Heart left ventricle (tissue), 16 donors: ENCODE measurements around the gene C1orf159. TPM values are rescaled to one million over a fixed set of nuclear protein-coding genes. Genes with fewer than 3 reads are reported as not detected.
"Not testable (repeated sequence)": the region's sequence is repeated elsewhere in the genome, so short reads cannot be mapped to it uniquely, and the experiment has no call there.

Experiments used
- ATAC-seq, 4 donors: fragments of 200-7000 bp; cut with Tn5 transposase; one replicate each; pipeline ENCODE4 v1.9.1; 2020 to 2022; ENCODE audit warnings: moderate library complexity in 4 of 4, mild to moderate bottlenecking in 3 of 4, moderate number of reproducible peaks in 1 of 4
- DNase-seq, 5 donors: peaks; one replicate each; pipeline ENCODE4 v3.0.0-alpha.2; 2020
- H3K27ac ChIP-seq, 12 donors: fragments of 200-600 bp; sonication (generic) in 4 of 12; one replicate each; pipeline versions ENCODE4 v1.5.0 to v1.8.0; 2016 to 2022; ENCODE audit warnings: mild to moderate bottlenecking in 2 of 12
- H3K27me3 ChIP-seq, 9 donors: fragments of 200-600 bp; sonication (generic) in 2 of 9; one replicate each; pipeline versions ENCODE4 v1.5.1 to v1.8.0; 2016 to 2022; ENCODE audit warnings: mild to moderate bottlenecking in 3 of 9
- H3K36me3 ChIP-seq, 9 donors: fragments of 200-600 bp; sonication (generic) in 2 of 9; one replicate each; pipeline versions ENCODE4 v1.5.0 to v1.8.0; 2018 to 2022; ENCODE audit warnings: mild to moderate bottlenecking in 2 of 9
- H3K4me1 ChIP-seq, 12 donors: fragments of 200-600 bp; sonication (generic) in 4 of 12; one replicate each; pipeline versions ENCODE4 v1.5.0 to v1.8.0; 2016 to 2022; ENCODE audit warnings: mild to moderate bottlenecking in 3 of 12
- H3K4me3 ChIP-seq, 12 donors: fragments of 200-600 bp; sonication (generic) in 4 of 12; one replicate each; pipeline versions ENCODE4 v1.5.0 to v1.8.0; 2017 to 2022; ENCODE audit warnings: mild to moderate bottlenecking in 9 of 12, moderate library complexity in 4 of 12
- H3K9me3 ChIP-seq, 12 donors: fragments of 200-600 bp; sonication (generic) in 4 of 12; one replicate each; pipeline versions ENCODE4 v1.5.0 to v1.8.0; 2016 to 2022; ENCODE audit warnings: mild to moderate bottlenecking in 1 of 12
- CTCF ChIP-seq, 12 donors: fragments of 200-600 bp; sonication (generic) in 4 of 12; IDR thresholded peaks; one replicate each; pipeline versions ENCODE4 v1.5.0 to v1.8.0; 2018 to 2022; ENCODE audit warnings: antibody characterized with exemption in 12 of 12, mild to moderate bottlenecking in 5 of 12
- POLR2A ChIP-seq, 2 donors: fragments of 450-650 bp; IDR thresholded peaks; one replicate each; pipeline ENCODE4 v1.6.1; 2017; ENCODE audit warnings: antibody characterized with exemption in 2 of 2, mild to moderate bottlenecking in 2 of 2, moderate library complexity in 2 of 2
- WGBS, 4 donors: extraction: QIAGEN DNeasy Blood & Tissue Kit in 2 of 4; methylation state at CpG; one replicate each; pipeline versions ENCODE4 v1.1.5 to v1.1.7; 2013 to 2018; 5-methylcytosine and 5-hydroxymethylcytosine counted together
- intact Hi-C, 10 donors: fragments of 100-400 bp; cut with DNase I; formaldehyde crosslinking; loops; one replicate each; pipeline versions ENCODE4 v1.11.1 to v1.14.2; 2022
- polyA plus RNA-seq, 2 donors: library from polyadenylated mRNA; stranded (reverse); fragments of 200-250 nt; gene quantifications; one replicate each; pipeline ENCODE4 v1.2.3, GENCODE V29; 2013
- total RNA-seq, 9 donors: library from RNA; depleted of rRNA in 2 of 9; stranded (reverse); fragments of >200 nt in 2 of 9; fragmentation: NEBNext Ultra II Directional in 3 of 9; extraction: Animal tissue kit (Norgen Biotek cat#: 25700) in 3 of 9; gene quantifications; one replicate each; pipeline versions ENCODE4 v1.1.0 to v1.2.4, GENCODE V29; 2016 to 2023
- donor health status: ischemic (EF 13 %, LVEDD 7.1; RV severe dilation, severe dysfunction).
- donor health status: healthy with polysubstance abuse.
- donor health status: DM: no; HTN: yes; CAD: no.
- donor health status: DM: no; HTN: no; CAD: no.
- donor health status: ischemic (EF 25% LVEDD 6.9; RV normal size, moderate dysfunction).
- donor health status: ischemic (EF 25% LVEDD 5.7; RV mildly dilated, moderate dysfunction).
- donor health status: healthy.
- donor health status: DM: yes; HTN: yes; CAD: no.
- donor health status: ischemic (EF 35%, LVEDD 5.7; RV mildly dilated, moderate dysfunction).
- donor health status: nonischemic (EF 11% LVEDD 7.7; RV severe dilation, severe dysfunction).
- donor health status: DM: yes; HTN: yes; CAD: no.
- donor health status: PGD.
- donor health status: ischemic (EF 29% LVEDD 5.4; RV normal size, mild dysfunction).
- donor health status: nonischemic (EF 23%, LVEDD 6.1; RV moderate dilation, normal function).

Gene C1orf159
- total and polyA plus RNA-seq, 11 donors, result 3.7 to 7.2 (median 4.4) TPM

DNA sequence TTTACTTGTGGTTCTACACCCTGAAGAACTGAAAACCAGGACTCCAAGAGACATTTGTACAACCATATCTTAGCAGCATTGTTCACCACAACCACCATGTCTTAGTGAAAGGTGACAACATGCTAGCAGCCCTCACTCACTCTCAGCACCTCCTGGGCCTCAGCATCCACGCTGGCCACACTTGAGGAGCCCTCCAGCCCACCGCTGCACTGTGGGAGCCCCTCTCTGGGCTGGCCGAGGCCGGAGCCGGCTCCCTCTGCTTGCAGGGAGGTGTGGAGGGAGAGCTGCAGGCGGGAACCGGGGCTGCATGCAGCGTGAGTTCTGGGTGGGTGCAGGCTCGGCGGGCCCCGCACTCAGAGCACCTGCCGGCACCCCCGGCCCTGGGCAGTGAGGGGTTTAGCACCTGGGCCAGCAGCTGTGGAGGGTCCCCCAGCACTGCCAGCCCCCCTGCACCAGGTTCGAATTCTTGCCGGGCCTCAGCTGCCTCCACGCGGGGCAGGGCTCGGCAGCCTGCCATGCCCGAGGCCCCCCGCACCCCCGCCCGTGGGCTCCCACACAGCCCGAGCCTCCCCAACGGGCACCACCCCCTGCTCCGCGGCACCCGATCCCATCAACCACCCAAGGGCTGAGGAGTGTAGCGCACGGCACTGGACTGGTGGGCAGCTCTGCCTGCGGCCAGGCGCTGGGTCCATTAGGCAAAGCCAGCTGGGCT, 9.2 kb downstream of the C1orf159 start:
- WGBS, 4 donors, result 97 to 100% (median 99%) methylated on average over 2 to 31 of the region's 31 CpGs
- TF ChIP-seq CTCF (IDR thresholded peaks at IDR 0.05), result no peak
- no peak for TF ChIP-seq POLR2A (IDR thresholded peaks at IDR 0.05)
- Histone ChIP-seq H3K27ac (no peak overlapping the region), H3K4me1 (no peaks in the 10 kb centered on the region), H3K4me3 (no peak overlapping the region), H3K27me3 (no peaks in the 10 kb centered on the region), H3K36me3 (peaks cover 0 to 3% (median 0%) of the 10 kb centered on the region in 9 donors), H3K9me3 (peaks cover 0 to 4% (median 0%) of the 10 kb centered on the region in 12 donors)
- ATAC-seq (peak in 1 of 4 donors; percentile 20), DNase-seq (peak in 3 of 5 donors; percentile 7 to 44 (median 13))
- intact Hi-C loops, result no loop called here

DNA sequence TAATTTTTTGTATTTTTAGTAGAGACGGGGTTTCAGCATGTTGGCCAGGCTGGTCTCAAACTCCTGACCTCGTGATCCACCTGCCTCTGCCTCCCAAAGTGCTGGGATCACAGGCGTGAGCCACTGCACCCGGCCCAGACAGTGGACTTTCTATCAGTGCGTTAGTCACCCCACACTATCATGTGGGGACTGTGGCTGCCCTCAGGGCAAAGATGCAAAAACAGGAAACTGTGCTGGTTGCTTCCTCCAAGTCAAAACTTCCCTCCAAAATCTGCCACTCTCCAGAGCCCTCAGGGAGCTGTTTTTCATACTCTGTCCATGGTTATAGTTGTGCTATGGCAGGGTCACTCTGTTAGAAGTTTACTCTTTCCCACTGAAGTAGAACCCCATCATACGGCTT, 11.7 kb downstream of the C1orf159 start:
- H3K4me3 ChIP-seq, H3K9me3 ChIP-seq, H3K27me3 ChIP-seq, ATAC-seq, H3K36me3 ChIP-seq, DNase-seq, H3K27ac ChIP-seq, H3K4me1 ChIP-seq, intact Hi-C loops: not testable (repeated sequence)
- 80 to 93% (median 87%) methylated on average over 3 to 6 of the region's 6 CpGs for WGBS, 4 donors

DNA sequence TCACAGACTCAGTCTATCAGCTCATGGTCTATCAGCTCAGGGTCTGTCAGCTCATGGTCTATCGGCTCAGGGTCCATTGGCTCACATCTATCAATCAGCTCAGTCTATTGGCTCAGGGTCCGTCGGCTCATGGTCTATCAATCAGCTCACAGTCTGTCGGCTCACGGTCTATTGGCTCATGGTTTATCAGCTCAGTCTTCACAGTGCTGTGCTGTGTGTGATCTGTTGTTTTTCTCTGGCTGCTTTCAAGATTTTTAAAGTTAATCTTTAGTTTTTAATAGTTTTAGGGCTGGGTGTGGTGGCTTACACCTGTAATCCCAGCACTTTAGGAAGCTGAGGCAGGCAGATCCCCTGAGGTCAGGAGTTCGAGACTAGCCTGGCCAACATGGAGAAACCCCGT, 14.4 kb downstream of the C1orf159 start:
- H3K36me3 ChIP-seq, result no peaks in the 10 kb centered on the region
- no peak overlapping the region for H3K4me3 ChIP-seq
- H3K27ac ChIP-seq, result no peak overlapping the region
- intact Hi-C loops, result no loop called here
- ATAC-seq (no peak), DNase-seq (peak in 1 of 5 donors; percentile 9)
- H3K27me3 ChIP-seq, result no peaks in the 10 kb centered on the region
- TF ChIP-seq POLR2A (IDR thresholded peaks at IDR 0.05), result no peak
- TF ChIP-seq CTCF (IDR thresholded peaks at IDR 0.05), result no peak
- no peaks in the 10 kb centered on the region for H3K4me1 ChIP-seq
- WGBS, 4 donors, result 89 to 96% (median 94%) methylated on average over 7 of the region's 7 CpGs
- peaks cover 0 to 9% (median 0%) of the 10 kb centered on the region in 12 donors for H3K9me3 ChIP-seq

DNA sequence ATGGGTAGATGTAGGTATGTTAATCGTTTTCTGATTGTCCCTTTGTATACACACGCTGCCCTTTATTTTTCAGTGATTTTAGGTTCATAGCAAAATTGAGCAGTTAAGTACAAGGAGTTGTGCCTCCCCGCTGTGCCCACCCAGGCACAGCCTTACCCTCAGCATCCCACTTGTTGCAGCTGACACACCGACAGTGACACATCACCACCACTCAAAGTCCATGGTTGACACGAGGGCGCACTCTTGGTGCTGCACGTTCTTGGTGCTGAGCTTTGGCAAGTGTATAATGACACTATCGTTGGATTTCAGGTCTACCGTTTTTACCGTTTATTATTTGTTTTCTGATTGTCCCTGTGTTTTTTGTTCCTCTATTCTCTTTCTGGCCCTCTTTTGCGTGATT, 15.6 kb downstream of the C1orf159 start:
- Histone ChIP-seq H3K4me1 (no peaks in the 10 kb centered on the region), H3K4me3 (no peak overlapping the region), H3K9me3 (peaks cover 0 to 9% (median 0%) of the 10 kb centered on the region in 12 donors), H3K27ac (no peak overlapping the region), H3K36me3 (no peaks in the 10 kb centered on the region), H3K27me3 (no peaks in the 10 kb centered on the region)
- peak in 1 of 5 donors; percentile 3 for DNase-seq
- no peak for TF ChIP-seq CTCF (IDR thresholded peaks at IDR 0.05)
- TF ChIP-seq POLR2A (IDR thresholded peaks at IDR 0.05), result no peak
- no peak for ATAC-seq
- 95 to 97% (median 96%) methylated on average over 11 of the region's 11 CpGs for WGBS, 4 donors
- intact Hi-C loops, result no loop called here
